OCI-LY7 (cell line): ENCODE results near the gene NTRK1.

ENCODE experiments used
- CTCF ChIP-seq: fragments of 200-600 bp; sonication (generic); conservative IDR thresholded peaks from 2 replicates; pipeline ENCODE4 v1.5.1; 2014; ENCODE audit warnings: mild to moderate bottlenecking, antibody characterized with exemption, low read length, moderate library complexity, mixed read lengths
- EZH2phosphoT487 ChIP-seq: fragments of 200-600 bp; sonication (generic); IDR thresholded peaks from 2 replicates; pipeline ENCODE4 v1.6.1; 2018; ENCODE audit warnings: low read depth, borderline replicate concordance, mild to moderate bottlenecking, mixed run types, antibody characterized with exemption, low read length, moderate library complexity, mixed read lengths

- TF ChIP-seq CTCF (no peak), EZH2phosphoT487 (no peak)
Measured at GRCh38 chr1:156929596-156930238, 69.1 kb downstream of the NTRK1 start.
